IPS-15b (cell line): ENCODE results near the gene LAMB1.

Experiments
- H3K27me3 ChIP-seq: one replicate; pipeline ENCODE4 v1.6.1; 2013; ENCODE audit warnings: low read length; ENCODE audit not compliant: control insufficient read depth, insufficient read depth
- H3K36me3 ChIP-seq: one replicate; pipeline ENCODE4 v1.6.1; 2013; ENCODE audit warnings: low read length; ENCODE audit not compliant: control insufficient read depth, insufficient read depth
- H3K4me1 ChIP-seq: one replicate; pipeline ENCODE4 v1.6.1; 2013; ENCODE audit warnings: mild to moderate bottlenecking, low read length; ENCODE audit not compliant: control insufficient read depth, insufficient read depth
- H3K4me3 ChIP-seq: one replicate; pipeline ENCODE4 v1.5.1; 2013; ENCODE audit warnings: low read depth, low read length
- H3K9ac ChIP-seq: one replicate; pipeline ENCODE4 v1.6.1; 2013; ENCODE audit warnings: low read depth, mild to moderate bottlenecking, low read length
- H3K9me3 ChIP-seq: one replicate; pipeline ENCODE4 v1.6.1; 2013; ENCODE audit warnings: mild to moderate bottlenecking, low read length; ENCODE audit not compliant: control insufficient read depth, insufficient read depth

Gene LAMB1

GRCh38 chr7:107994421-107995030 is 8.4 kb downstream of the LAMB1 start:
- H3K4me1 ChIP-seq = peaks cover 10% of the 10 kb centered on the region
- H3K9ac ChIP-seq = no peak overlapping the region
- H3K4me3 ChIP-seq = no peak overlapping the region
- H3K27me3 ChIP-seq = no peaks in the 10 kb centered on the region
- no peaks in the 10 kb centered on the region for H3K9me3 ChIP-seq
- peaks cover 7% of the 10 kb centered on the region for H3K36me3 ChIP-seq

DNA sequence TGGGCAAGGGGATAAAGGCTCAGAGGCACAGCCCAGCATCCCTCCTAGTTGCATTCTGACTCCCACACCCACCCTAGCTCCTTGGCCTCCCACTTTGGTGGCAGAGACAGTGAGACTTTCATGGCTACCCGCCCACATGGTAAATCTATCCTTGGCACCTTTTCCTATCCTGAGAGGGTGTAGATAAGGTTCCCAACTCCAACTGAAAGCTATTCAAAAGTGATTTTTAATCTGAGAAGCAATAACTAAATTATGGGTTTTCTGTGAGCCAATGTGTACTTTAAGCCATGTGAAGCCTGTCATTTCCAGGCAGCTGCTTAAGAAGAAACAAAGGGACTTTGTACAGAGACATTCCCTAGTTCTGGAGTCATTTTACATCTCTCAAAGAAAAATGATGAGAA is 9.1 kb downstream of the LAMB1 start:
- no peaks in the 10 kb centered on the region for H3K27me3 ChIP-seq
- no peak overlapping the region for H3K4me3 ChIP-seq
- peaks cover 10% of the 10 kb centered on the region for H3K4me1 ChIP-seq
- H3K9me3 ChIP-seq = no peaks in the 10 kb centered on the region
- no peak overlapping the region for H3K9ac ChIP-seq
- peaks cover 7% of the 10 kb centered on the region for H3K36me3 ChIP-seq

DNA sequence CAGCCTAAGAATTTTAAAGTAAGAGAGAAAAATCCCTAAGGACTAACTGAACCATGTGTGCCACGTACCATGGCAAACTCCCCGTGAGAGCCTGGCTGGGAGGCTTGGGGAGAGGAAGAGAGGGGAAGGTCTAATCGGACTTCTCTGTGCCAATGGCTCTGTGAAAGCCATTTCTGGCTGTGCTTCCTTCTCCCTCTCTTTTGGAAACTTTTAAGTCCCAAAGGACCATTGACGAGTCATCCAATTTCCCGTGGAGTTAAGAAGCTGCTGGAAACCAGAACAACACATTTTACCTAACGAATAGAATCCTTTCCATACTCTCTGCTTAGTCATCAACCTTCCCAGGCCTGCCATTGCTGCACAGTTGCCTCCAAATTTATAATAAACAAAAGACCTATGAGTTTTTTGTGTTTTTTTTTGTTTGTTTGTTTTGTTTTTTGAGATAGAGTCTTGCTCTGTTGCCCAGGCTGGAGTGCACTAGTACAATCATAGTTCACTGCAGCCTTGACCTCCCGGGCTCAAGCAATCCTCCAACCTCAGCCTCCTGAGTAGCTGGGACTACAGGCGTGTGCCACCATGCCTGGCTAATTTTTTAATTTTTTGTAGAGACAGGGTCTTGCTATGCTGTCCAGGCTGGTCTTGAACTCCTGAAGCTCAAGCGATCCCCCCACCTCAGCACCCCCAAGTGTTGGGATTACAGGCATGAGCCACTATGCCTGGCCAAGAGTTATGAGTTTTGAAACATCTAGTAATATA is 13.2 kb downstream of the LAMB1 start:
- Histone ChIP-seq H3K36me3 (peaks cover 9% of the 10 kb centered on the region), H3K4me3 (no peak overlapping the region), H3K9me3 (no peaks in the 10 kb centered on the region), H3K4me1 (peaks cover 3% of the 10 kb centered on the region), H3K27me3 (no peaks in the 10 kb centered on the region), H3K9ac (no peak overlapping the region)

GRCh38 chr7:107982918-107983389 is 20.0 kb downstream of the LAMB1 start:
- no peaks in the 10 kb centered on the region for H3K4me1 ChIP-seq
- no peaks in the 10 kb centered on the region for H3K9me3 ChIP-seq
- no peak overlapping the region for H3K9ac ChIP-seq
- no peaks in the 10 kb centered on the region for H3K27me3 ChIP-seq
- peaks cover 3% of the 10 kb centered on the region for H3K36me3 ChIP-seq
- no peak overlapping the region for H3K4me3 ChIP-seq

GRCh38 chr7:107982042-107982840 is 20.7 kb downstream of the LAMB1 start:
- H3K4me1 ChIP-seq = no peaks in the 10 kb centered on the region
- no peaks in the 10 kb centered on the region for H3K27me3 ChIP-seq
- H3K4me3 ChIP-seq = no peak overlapping the region
- H3K36me3 ChIP-seq = peaks cover 3% of the 10 kb centered on the region
- H3K9me3 ChIP-seq = no peaks in the 10 kb centered on the region
- H3K9ac ChIP-seq = no peak overlapping the region

DNA sequence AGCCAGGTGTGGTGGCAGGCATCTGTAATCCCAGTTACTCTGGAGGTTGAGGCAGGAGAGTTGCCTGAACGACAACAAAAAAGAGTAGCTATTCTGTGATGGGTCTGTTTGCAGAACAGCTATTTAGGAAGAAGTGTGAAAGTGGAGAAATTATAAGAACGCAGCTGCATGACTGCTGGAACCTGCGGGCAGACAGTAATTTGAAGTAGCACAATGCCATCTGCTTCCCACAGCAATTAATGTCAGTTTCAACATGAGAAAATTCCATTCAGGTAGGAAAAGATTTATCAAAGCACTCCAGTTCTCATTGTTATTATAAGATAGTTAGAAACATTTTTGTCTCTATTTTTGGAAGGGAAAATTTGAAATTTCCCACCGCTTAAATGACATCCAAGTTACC is 21.5 kb downstream of the LAMB1 start:
- no peaks in the 10 kb centered on the region for H3K4me1 ChIP-seq
- no peak overlapping the region for H3K9ac ChIP-seq
- no peak overlapping the region for H3K4me3 ChIP-seq
- H3K9me3 ChIP-seq = no peaks in the 10 kb centered on the region
- H3K36me3 ChIP-seq = peaks cover 5% of the 10 kb centered on the region
- no peaks in the 10 kb centered on the region for H3K27me3 ChIP-seq

DNA sequence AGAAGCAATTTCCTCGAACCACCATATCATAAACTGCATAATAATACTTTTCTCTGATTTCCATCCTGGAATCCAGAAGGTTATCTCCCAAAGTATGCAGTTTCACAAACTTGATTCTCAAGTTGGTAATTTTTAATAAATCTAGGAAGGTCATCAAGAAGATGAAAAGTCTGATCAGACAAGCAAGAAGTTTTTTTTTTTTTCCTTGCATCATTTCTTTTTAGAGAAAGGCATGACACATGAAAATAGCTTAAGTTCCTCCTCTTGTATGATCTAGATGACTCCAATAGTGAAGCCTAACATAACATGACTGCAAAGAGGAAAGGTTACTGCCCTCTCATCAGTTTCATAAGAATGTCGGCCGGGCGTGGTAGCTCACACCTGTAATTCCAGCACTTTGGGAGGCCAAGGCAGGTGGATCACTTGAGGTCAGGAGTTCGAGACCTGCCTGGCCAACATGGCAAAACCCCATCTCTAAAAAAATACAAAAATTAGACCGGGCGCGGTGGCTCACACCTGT is 22.2 kb downstream of the LAMB1 start:
- Histone ChIP-seq H3K4me1 (peaks cover under 1% of the 10 kb centered on the region), H3K9me3 (no peaks in the 10 kb centered on the region), H3K36me3 (peaks cover 12% of the 10 kb centered on the region), H3K4me3 (no peak overlapping the region), H3K9ac (no peak overlapping the region), H3K27me3 (no peaks in the 10 kb centered on the region)

GRCh38 chr7:107980171-107980570 is 22.8 kb downstream of the LAMB1 start:
- Histone ChIP-seq H3K4me1 (peaks cover 4% of the 10 kb centered on the region), H3K36me3 (peaks cover 15% of the 10 kb centered on the region), H3K9ac (no peak overlapping the region), H3K9me3 (no peaks in the 10 kb centered on the region), H3K27me3 (no peaks in the 10 kb centered on the region), H3K4me3 (no peak overlapping the region)

- H3K27me3 ChIP-seq = no peaks in the 10 kb centered on the region
- H3K9ac ChIP-seq = no peak overlapping the region
- no peak overlapping the region for H3K4me3 ChIP-seq
- no peaks in the 10 kb centered on the region for H3K9me3 ChIP-seq
- H3K4me1 ChIP-seq = peaks cover 4% of the 10 kb centered on the region
- H3K36me3 ChIP-seq = peaks cover 15% of the 10 kb centered on the region
These were observed 24.0 kb downstream of the LAMB1 start for GRCh38 chr7:107978815-107979408.

GRCh38 chr7:107977048-107977447 is 25.9 kb downstream of the LAMB1 start:
- no peak overlapping the region for H3K9ac ChIP-seq
- H3K9me3 ChIP-seq = no peaks in the 10 kb centered on the region
- no peak overlapping the region for H3K4me3 ChIP-seq
- H3K36me3 ChIP-seq = peaks cover 12% of the 10 kb centered on the region
- H3K4me1 ChIP-seq = peaks cover 4% of the 10 kb centered on the region
- H3K27me3 ChIP-seq = no peaks in the 10 kb centered on the region

DNA sequence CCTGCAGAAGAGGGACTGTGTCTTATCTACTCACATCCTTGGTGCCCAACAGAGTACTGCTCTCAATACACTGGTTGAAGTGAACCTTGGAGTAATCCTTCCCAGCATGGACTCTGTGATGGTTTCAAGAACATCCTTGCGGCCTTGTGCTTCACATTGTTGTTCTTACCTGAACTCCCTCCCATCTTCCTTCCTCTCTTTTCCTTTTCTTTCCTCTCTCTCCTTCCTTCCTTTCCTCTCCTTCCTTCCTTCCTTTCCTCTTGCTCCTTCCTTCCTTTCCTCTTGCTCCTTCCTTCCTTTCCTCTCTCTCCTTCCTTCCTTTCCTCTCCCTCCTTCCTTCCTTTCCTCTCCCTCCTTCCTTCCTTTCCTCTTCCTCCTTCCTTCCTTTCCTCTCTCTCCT is 26.3 kb downstream of the LAMB1 start:
- Histone ChIP-seq H3K4me3 (no peak overlapping the region), H3K36me3 (peaks cover 12% of the 10 kb centered on the region), H3K9ac (no peak overlapping the region), H3K4me1 (peaks cover 4% of the 10 kb centered on the region), H3K27me3 (no peaks in the 10 kb centered on the region), H3K9me3 (no peaks in the 10 kb centered on the region)
